ENCODE measurements around the gene DDX23. TPM values are rescaled to one million over a fixed set of nuclear protein-coding genes. Genes with fewer than 3 reads are reported as not detected.

DDX23 gene
- polyA plus RNA-seq, 1 of the 3 experiments (the other 2 are of a cell fraction): 50.4 TPM

GRCh38 chr12:48786591-48787544 is 65.1 kb downstream of the DDX23 start:
- H3K36me3 ChIP-seq (replicated peaks in 1 of 2; ENCODE audit: control insufficient read depth in 1 of 2, insufficient read depth in 2 of 2, low read length in 1 of 2): peaks cover 0 to 3% of the 10 kb centered on the region in 2 experiments
- POLR2A ChIA-PET: interaction anchor here (0.5 kb wide), 1 partner anchor 40 kb away, joined by 4 read pairs; no protein-coding TSS in a partner anchor
- H3F3A ChIP-seq (replicated peaks; ENCODE audit: insufficient read depth): no peaks in the 10 kb centered on the region
- no peaks in the 10 kb centered on the region for H3K27me3 ChIP-seq (ENCODE audit: insufficient read depth)
- no peak overlapping the region; a peak in 1 of 4 replicates for H3K27ac ChIP-seq (ENCODE audit: low read depth in 2 of 2, low read length in 1 of 2)
- 68% methylated on average over 7 of the region's 7 CpGs for WGBS (ENCODE audit: low lambda C conversion rate)
- CTCF ChIA-PET: interaction anchor here (1.1 to 5.1 kb wide), 3 partner anchors 28 to 104 kb away, joined by 3 to 22 read pairs (median 3); no protein-coding TSS in a partner anchor
- no peaks in the 10 kb centered on the region for H3K9me3 ChIP-seq
- H2AFZ ChIP-seq (ENCODE audit: low read depth): no peak overlapping the region
- H3K9ac ChIP-seq: peak overlapping the region; percentile 79
- H3K79me2 ChIP-seq (ENCODE audit: insufficient read depth): peaks cover 61% of the 10 kb centered on the region
- TF ChIP-seq, protein P1, sequence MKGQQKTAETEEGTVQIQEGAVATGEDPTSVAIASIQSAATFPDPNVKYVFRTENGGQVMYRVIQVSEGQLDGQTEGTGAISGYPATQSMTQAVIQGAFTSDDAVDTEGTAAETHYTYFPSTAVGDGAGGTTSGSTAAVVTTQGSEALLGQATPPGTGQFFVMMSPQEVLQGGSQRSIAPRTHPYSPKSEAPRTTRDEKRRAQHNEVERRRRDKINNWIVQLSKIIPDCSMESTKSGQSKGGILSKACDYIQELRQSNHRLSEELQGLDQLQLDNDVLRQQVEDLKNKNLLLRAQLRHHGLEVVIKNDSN (IDR thresholded peaks at IDR 0.05; ENCODE audit: borderline replicate concordance, low read depth): no peak
- TF ChIP-seq SIN3A (IDR thresholded peaks at IDR 0.05; ENCODE audit: borderline replicate concordance, low read depth, low read length) (no peak), FOXM1 (IDR thresholded peaks at IDR 0.05; ENCODE audit: low read depth) (no peak)
- peak overlapping the region; percentile 91 for H3K4me2 ChIP-seq
- peak; percentile 66 for DNase-seq
- no peaks in the 10 kb centered on the region for H3K9me2 ChIP-seq
- H3K4me1 ChIP-seq (ENCODE audit: control insufficient read depth in 1 of 2, insufficient read depth in 2 of 2, low read depth in 1 of 2, low read length in 1 of 2): peaks cover 0 to 19% of the 10 kb centered on the region in 2 experiments; a peak in 1 of 4 replicates
- peak overlapping the region; percentile 69 to 82 for H3K4me3 ChIP-seq (ENCODE audit: low read depth in 2 of 2, low read length in 1 of 2)
- no peaks in the 10 kb centered on the region for H4K20me1 ChIP-seq (ENCODE audit: insufficient read depth)

- POLR2A ChIA-PET: no interaction called here
Observed at GRCh38 chr12:48783432-48783831, 68.5 kb downstream of the DDX23 start.

More at GRCh38 chr12:48783432-48783831, 68.5 kb downstream of the DDX23 start:
- no peak for DNase-seq
- CTCF ChIA-PET: interaction anchor here (1.0 to 7.5 kb wide), 4 partner anchors 12 to 107 kb away, joined by 3 to 37 read pairs (median 12); no protein-coding TSS in a partner anchor
- peaks cover 82% of the 10 kb centered on the region for H3K79me2 ChIP-seq (ENCODE audit: insufficient read depth)
- TF ChIP-seq MEF2A (IDR thresholded peaks at IDR 0.05; ENCODE audit: borderline replicate concordance, low read depth) (no peak), MAX (IDR thresholded peaks at IDR 0.05; ENCODE audit: low read depth) (no peak), FOXM1 (IDR thresholded peaks at IDR 0.05; ENCODE audit: low read depth) (no peak), TEAD4 (IDR thresholded peaks at IDR 0.05; ENCODE audit: borderline replicate concordance, insufficient read depth) (no peak), GATA2 (CRISPR knock-in tag; IDR thresholded peaks at IDR 0.05) (no peak), FOXJ3 (CRISPR knock-in tag; IDR thresholded peaks at IDR 0.05) (no peak), SMC3 (IDR thresholded peaks at IDR 0.05; ENCODE audit: low read depth, low read length) (no peak), FOSL2 (IDR thresholded peaks at IDR 0.05; ENCODE audit: borderline replicate concordance, low read depth) (no peak), TAF1 (IDR thresholded peaks at IDR 0.05; ENCODE audit: borderline replicate concordance, low read depth, low read length) (no peak), YY1 (IDR thresholded peaks at IDR 0.05; ENCODE audit: low read depth) (no peak), MXI1 (IDR thresholded peaks at IDR 0.05; ENCODE audit: low read depth, low read length) (no peak), RAD21 (IDR thresholded peaks at IDR 0.05; ENCODE audit: low read length) (no peak), TCF12 (IDR thresholded peaks at IDR 0.05) (no peak)
- TF ChIP-seq, protein P2, sequence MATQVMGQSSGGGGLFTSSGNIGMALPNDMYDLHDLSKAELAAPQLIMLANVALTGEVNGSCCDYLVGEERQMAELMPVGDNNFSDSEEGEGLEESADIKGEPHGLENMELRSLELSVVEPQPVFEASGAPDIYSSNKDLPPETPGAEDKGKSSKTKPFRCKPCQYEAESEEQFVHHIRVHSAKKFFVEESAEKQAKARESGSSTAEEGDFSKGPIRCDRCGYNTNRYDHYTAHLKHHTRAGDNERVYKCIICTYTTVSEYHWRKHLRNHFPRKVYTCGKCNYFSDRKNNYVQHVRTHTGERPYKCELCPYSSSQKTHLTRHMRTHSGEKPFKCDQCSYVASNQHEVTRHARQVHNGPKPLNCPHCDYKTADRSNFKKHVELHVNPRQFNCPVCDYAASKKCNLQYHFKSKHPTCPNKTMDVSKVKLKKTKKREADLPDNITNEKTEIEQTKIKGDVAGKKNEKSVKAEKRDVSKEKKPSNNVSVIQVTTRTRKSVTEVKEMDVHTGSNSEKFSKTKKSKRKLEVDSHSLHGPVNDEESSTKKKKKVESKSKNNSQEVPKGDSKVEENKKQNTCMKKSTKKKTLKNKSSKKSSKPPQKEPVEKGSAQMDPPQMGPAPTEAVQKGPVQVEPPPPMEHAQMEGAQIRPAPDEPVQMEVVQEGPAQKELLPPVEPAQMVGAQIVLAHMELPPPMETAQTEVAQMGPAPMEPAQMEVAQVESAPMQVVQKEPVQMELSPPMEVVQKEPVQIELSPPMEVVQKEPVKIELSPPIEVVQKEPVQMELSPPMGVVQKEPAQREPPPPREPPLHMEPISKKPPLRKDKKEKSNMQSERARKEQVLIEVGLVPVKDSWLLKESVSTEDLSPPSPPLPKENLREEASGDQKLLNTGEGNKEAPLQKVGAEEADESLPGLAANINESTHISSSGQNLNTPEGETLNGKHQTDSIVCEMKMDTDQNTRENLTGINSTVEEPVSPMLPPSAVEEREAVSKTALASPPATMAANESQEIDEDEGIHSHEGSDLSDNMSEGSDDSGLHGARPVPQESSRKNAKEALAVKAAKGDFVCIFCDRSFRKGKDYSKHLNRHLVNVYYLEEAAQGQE (IDR thresholded peaks at IDR 0.05; ENCODE audit: low read depth, low read length): no peak
- no peaks in the 10 kb centered on the region for H3K9me3 ChIP-seq
- H4K20me1 ChIP-seq (ENCODE audit: insufficient read depth): no peaks in the 10 kb centered on the region
- H3K36me3 ChIP-seq (replicated peaks in 1 of 2; ENCODE audit: control insufficient read depth in 1 of 2, insufficient read depth in 2 of 2, low read length in 1 of 2): peaks cover 0 to 3% of the 10 kb centered on the region in 2 experiments
- H3K9ac ChIP-seq: no peak overlapping the region
- peaks cover 3% of the 10 kb centered on the region for H3F3A ChIP-seq (replicated peaks; ENCODE audit: insufficient read depth)
- no peak overlapping the region for H2AFZ ChIP-seq (ENCODE audit: low read depth)
- H3K4me2 ChIP-seq: no peak overlapping the region
- WGBS (ENCODE audit: low lambda C conversion rate): 96% methylated on average over 4 of the region's 4 CpGs
- H3K27ac ChIP-seq (ENCODE audit: low read depth in 2 of 2, low read length in 1 of 2): no peak overlapping the region
- no peaks in the 10 kb centered on the region for H3K27me3 ChIP-seq (ENCODE audit: insufficient read depth)
- no peak overlapping the region for H3K4me3 ChIP-seq (ENCODE audit: low read depth in 2 of 2, low read length in 1 of 2)
- H3K4me1 ChIP-seq (ENCODE audit: control insufficient read depth in 1 of 2, insufficient read depth in 2 of 2, low read depth in 1 of 2, low read length in 1 of 2): peaks cover 14 to 17% of the 10 kb centered on the region in 2 experiments; a peak in 3 of 4 replicates
- no peaks in the 10 kb centered on the region for H3K9me2 ChIP-seq

Measured in SK-N-SH (cell line).